Activated CD8-positive, alpha-beta T cell treated with anti-CD3 and anti-CD28 coated beads for 36 hours (primary cell): Measurements from ENCODE around the gene MAPK1IP1L. TPM values are rescaled to one million over a fixed set of nuclear protein-coding genes. Genes with fewer than 3 reads are reported as not detected.

Source experiments
- ATAC-seq: fragments of 200-7000 bp; cut with Tn5 transposase; one replicate; pipeline ENCODE4 v1.10.0; 2021; ENCODE audit warnings: mild to moderate bottlenecking, moderate library complexity
- CTCF ChIA-PET: fragments of 350-600 bp; sonication (Branson Sonifier 250); formaldehyde crosslinking; loops from one replicate; lab custom pipeline; 2021; ENCODE audit warnings: antibody characterized with exemption; lab: Charles Lee
- POLR2A ChIA-PET: fragments of 350-600 bp; sonication (Branson Sonifier 250); formaldehyde crosslinking; loops from one replicate; lab custom pipeline; 2021; ENCODE audit warnings: antibody characterized with exemption; lab: Charles Lee
- DNase-seq: peaks from one replicate; pipeline ENCODE4 v3.0.0-alpha.2; 2020
- H3K27ac Mint-ChIP-seq: one replicate; pipeline ENCODE4 v1.8.0; 2021; ENCODE audit warnings: mild to moderate bottlenecking, mixed read lengths
- H3K27me3 Mint-ChIP-seq: one replicate; pipeline ENCODE4 v1.8.0; 2021; ENCODE audit warnings: mixed read lengths
- H3K36me3 Mint-ChIP-seq: one replicate; pipeline ENCODE4 v1.8.0; 2021; ENCODE audit warnings: low read depth, mixed read lengths
- H3K4me1 Mint-ChIP-seq: one replicate; pipeline ENCODE4 v1.8.0; 2021; ENCODE audit warnings: low read depth, mixed read lengths
- H3K4me3 Mint-ChIP-seq: one replicate; pipeline ENCODE4 v1.8.0; 2021; ENCODE audit warnings: mild to moderate bottlenecking, moderate library complexity, mixed read lengths
- H3K9me3 Mint-ChIP-seq: one replicate; pipeline ENCODE4 v1.8.0; 2021; ENCODE audit warnings: mixed read lengths
- intact Hi-C: fragments of 100-400 bp; cut with micrococcal nuclease; formaldehyde crosslinking; loops from one replicate; pipeline ENCODE4 v1.10.0; 2022
- total RNA-seq, 2 experiments: library from RNA; stranded (reverse); gene quantifications; one replicate each; pipeline ENCODE4 v1.2.3, GENCODE V29; 2021
- TF ChIP-seq, protein P1 (sequence below): fragments of 200-600 bp; IDR thresholded peaks from one replicate; pipeline ENCODE4 v1.8.0; 2022; ENCODE audit warnings: antibody characterized with exemption, mild to moderate bottlenecking

The MAPK1IP1L gene
- total RNA-seq, 2 experiments from 2014 or later, result 89.3 to 105 TPM

GRCh38 chr14:55045087-55045486, 6.4 kb upstream of the MAPK1IP1L start:
- intact Hi-C loops, result no loop called here
- peak overlapping the region; percentile 46 for H3K27ac Mint-ChIP-seq
- ATAC-seq, result no peak

GRCh38 chr14:55047301-55048053, 4.0 kb upstream of the MAPK1IP1L start:
- Mint-ChIP-seq H3K4me3 (no peak overlapping the region), H3K9me3 (no peaks in the 10 kb centered on the region), H3K36me3 (peaks cover 18% of the 10 kb centered on the region), H3K27ac (no peak overlapping the region), H3K4me1 (peaks cover 20% of the 10 kb centered on the region), H3K27me3 (no peaks in the 10 kb centered on the region)
- ATAC-seq, result no peak
- ChIA-PET POLR2A (interaction anchor here (0.6 to 1.7 kb wide), 5 partner anchors 10 to 88 kb away, joined by 3 to 7 read pairs (median 3); partner anchors contain the start of genes SOCS4 and WDHD1), CTCF (interaction anchor here (0.7 to 0.9 kb wide), 2 partner anchors 21 to 43 kb away, joined by 3 to 4 read pairs; partner anchors contain the start of genes SOCS4 and WDHD1)
- no peak for DNase-seq
- TF ChIP-seq, protein P1, sequence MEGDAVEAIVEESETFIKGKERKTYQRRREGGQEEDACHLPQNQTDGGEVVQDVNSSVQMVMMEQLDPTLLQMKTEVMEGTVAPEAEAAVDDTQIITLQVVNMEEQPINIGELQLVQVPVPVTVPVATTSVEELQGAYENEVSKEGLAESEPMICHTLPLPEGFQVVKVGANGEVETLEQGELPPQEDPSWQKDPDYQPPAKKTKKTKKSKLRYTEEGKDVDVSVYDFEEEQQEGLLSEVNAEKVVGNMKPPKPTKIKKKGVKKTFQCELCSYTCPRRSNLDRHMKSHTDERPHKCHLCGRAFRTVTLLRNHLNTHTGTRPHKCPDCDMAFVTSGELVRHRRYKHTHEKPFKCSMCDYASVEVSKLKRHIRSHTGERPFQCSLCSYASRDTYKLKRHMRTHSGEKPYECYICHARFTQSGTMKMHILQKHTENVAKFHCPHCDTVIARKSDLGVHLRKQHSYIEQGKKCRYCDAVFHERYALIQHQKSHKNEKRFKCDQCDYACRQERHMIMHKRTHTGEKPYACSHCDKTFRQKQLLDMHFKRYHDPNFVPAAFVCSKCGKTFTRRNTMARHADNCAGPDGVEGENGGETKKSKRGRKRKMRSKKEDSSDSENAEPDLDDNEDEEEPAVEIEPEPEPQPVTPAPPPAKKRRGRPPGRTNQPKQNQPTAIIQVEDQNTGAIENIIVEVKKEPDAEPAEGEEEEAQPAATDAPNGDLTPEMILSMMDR, result no peak
- intact Hi-C loops, result no loop called here

More at GRCh38 chr14:55045087-55045486, 6.4 kb upstream of the MAPK1IP1L start:
- no peaks in the 10 kb centered on the region for H3K9me3 Mint-ChIP-seq
- H3K4me1 Mint-ChIP-seq, result peaks cover 10% of the 10 kb centered on the region
- no peak for DNase-seq
- H3K36me3 Mint-ChIP-seq, result peaks cover 15% of the 10 kb centered on the region
- ChIA-PET POLR2A (interaction anchor here (0.9 to 2.7 kb wide), 3 partner anchors 9 to 18 kb away, joined by 3 to 15 read pairs (median 6); partner anchors contain the start of genes SOCS4 and WDHD1), CTCF (interaction anchor here (1.1 to 1.6 kb wide), 4 partner anchors 15 to 215 kb away, joined by 3 to 6 read pairs (median 4); partner anchors contain the start of gene GCH1)
- H3K27me3 Mint-ChIP-seq, result no peaks in the 10 kb centered on the region
- no peak overlapping the region for H3K4me3 Mint-ChIP-seq
- TF ChIP-seq, protein P1, result no peak

DNA sequence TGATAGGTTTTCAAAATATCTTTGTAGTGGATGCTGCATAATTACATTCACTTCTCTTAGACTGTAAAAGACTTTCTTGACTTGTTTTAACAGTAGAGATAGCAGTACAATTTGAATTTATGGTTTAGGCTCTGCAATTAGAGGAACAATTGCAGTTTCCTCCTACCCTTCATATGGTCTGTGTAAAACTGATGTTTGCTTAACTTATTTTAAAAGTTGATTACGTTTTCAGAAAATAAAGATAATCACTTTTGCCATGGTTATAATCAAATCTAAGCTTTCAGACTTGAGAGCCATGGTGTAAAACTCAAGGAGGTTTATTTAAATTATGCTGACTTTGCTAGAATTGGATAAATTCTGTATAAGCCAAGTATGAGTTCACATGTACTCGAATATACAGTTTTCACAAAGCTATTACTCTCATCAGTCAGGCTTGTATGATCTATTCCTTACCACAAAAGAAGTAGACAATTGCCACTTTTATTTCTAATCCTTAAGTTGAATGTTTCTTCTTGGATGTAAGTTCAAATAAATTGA, 2.5 kb upstream of the MAPK1IP1L start:
- no peaks in the 10 kb centered on the region for H3K9me3 Mint-ChIP-seq
- ChIA-PET CTCF (interaction anchor here (0.9 kb wide), 1 partner anchor 17 kb away, joined by 3 read pairs; no protein-coding TSS in a partner anchor), POLR2A (interaction anchor here (1.6 kb wide), 1 partner anchor 22 kb away, joined by 5 read pairs; the partner anchor contains the start of genes SOCS4 and WDHD1)
- no peak overlapping the region for H3K27ac Mint-ChIP-seq
- H3K27me3 Mint-ChIP-seq, result no peaks in the 10 kb centered on the region
- intact Hi-C loops, result no loop called here
- no peak for ATAC-seq
- peaks cover 34% of the 10 kb centered on the region for H3K4me1 Mint-ChIP-seq
- H3K36me3 Mint-ChIP-seq, result peaks cover 20% of the 10 kb centered on the region
- no peak for DNase-seq
- H3K4me3 Mint-ChIP-seq, result no peak overlapping the region
- TF ChIP-seq, protein P1, result no peak

DNA sequence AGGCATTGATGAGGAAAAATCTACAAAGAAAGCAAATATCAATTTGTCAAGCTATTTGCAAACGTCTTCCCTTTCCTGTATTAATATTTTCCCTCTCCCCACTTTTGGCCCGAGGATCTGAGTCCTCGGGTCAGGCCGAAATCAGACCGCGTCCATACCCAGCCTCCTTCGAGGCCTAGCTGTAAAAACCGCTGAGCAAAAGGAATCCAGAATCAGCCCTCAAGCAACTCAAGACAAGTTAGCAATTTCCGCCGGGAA, 353 bp upstream of the MAPK1IP1L start:
- CTCF ChIA-PET, result interaction anchor here (0.6 to 3.1 kb wide), 25 partner anchors 9 to 395 kb away, joined by 3 to 50 read pairs (median 6); partner anchors contain the start of genes SOCS4 and WDHD1
- H3K4me3 Mint-ChIP-seq, result peak overlapping the region; percentile 85
- no peaks in the 10 kb centered on the region for H3K9me3 Mint-ChIP-seq
- TF ChIP-seq, protein P1, result no peak
- H3K27me3 Mint-ChIP-seq, result no peaks in the 10 kb centered on the region
- peaks cover 29% of the 10 kb centered on the region for H3K36me3 Mint-ChIP-seq
- DNase-seq (no peak), ATAC-seq (peak; percentile 7)
- POLR2A ChIA-PET, result interaction anchor here (0.6 to 3.4 kb wide), 19 partner anchors 9 to 1528 kb away, joined by 3 to 61 read pairs (median 6); partner anchors contain the start of genes DLGAP5, GCH1, LGALS3 and SOCS4
- intact Hi-C loops, result loop anchor here (2.0 kb wide), 1 partner anchor 24 kb away; the partner anchor contains the start of genes SOCS4 and WDHD1
- H3K4me1 Mint-ChIP-seq, result peaks cover 34% of the 10 kb centered on the region
- peak overlapping the region; percentile 95 for H3K27ac Mint-ChIP-seq
